Measurements from ENCODE around the gene PSMD14.
"Not testable (repeated sequence)": the region's sequence is repeated elsewhere in the genome, so short reads cannot be mapped to it uniquely, and the experiment has no call there.

The PSMD14 gene

DNA sequence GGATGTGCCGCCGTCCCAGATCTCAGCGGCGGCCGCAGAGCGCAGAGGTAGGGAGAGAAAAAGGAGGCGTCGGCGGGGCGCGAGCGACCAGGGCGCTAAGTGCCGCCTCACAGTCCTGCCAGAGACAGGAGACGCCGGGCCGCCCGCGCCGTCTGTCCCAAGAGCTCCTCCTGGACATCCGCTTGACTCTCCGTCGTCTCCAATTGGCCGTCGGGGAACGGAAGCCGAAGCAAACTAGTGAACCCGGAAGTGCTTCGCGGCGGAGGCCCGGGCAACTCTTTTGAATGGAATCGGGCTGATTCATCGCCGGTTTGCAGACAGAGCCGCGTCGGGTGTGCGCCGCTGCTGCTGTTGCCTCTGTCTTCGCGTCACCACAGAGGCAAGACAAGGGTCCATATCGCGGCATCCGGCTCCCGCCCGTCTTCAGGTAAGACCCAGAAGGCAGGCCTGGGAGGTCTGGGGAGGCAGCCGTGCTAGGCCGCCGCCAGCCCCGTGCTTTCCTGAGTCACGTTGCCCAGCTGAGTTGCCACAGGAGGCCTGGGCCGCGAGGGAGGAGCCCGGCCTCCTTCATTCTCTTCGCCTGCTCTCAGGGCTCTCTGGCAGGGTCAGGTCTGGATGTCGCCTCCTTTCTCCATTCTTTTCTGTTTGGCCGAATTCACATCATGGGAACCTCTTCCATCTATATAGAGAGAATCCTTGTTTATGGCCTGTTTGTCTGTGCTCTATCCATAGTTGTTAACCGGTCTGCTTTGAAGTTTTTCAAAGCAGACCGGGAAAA, at the start of gene PSMD14:
Gene PSMD14, plus strand, starts transcription at position 248 of the 778 bp plus-strand sequence. CDS start 10,401 bp downstream, outside the sequence.
- peak; percentile 90 to 93 for DNase-seq

GRCh38 chr2:161265874-161266273, 42.4 kb upstream of the PSMD14 start:
- DNase-seq = no peak

GRCh38 chr2:161269111-161269510, 39.1 kb upstream of the PSMD14 start:
- DNase-seq = no peak

GRCh38 chr2:161273038-161273760, 35.0 kb upstream of the PSMD14 start:
- DNase-seq = peak in 1 of 2 experiments; percentile 55

DNA sequence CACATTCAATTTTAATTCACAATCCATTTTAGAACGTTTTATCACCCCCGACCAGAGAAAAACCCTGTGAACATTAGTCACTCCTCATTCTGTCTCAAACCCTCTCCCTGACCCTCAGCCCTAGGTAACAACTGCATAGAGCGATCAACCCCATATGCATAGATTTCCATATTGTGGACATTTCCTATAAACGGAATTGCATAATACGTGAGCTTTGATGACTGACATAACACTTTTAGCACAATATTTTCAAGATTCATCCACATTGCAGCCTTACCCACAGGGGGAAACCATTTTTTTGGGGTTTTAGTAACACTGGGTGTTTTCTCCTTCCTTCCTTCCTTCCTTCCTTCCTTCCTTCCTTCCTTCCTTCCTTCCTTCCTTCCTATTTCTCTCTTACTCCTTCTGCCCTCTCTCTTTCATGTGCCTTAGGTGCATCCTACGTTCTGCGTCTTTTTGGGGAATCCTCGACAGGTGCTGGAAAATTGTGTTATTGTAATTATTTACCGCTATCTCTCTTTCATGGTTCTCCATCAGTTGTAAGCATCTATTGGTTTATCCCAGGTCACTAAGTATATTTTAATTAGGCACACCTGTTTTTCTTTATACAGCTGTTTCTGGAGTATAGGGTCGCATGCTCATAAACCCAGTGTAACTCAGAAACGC, 29.5 kb upstream of the PSMD14 start:
- DNase-seq = not testable (repeated sequence)

- DNase-seq = not testable (repeated sequence)
These were observed 28.9 kb upstream of the PSMD14 start for GRCh38 chr2:161279230-161279815.

GRCh38 chr2:161280906-161281323, 27.3 kb upstream of the PSMD14 start:
- not testable (repeated sequence) for DNase-seq

GRCh38 chr2:161281615-161282310, 26.5 kb upstream of the PSMD14 start:
- not testable (repeated sequence) for DNase-seq

DNA sequence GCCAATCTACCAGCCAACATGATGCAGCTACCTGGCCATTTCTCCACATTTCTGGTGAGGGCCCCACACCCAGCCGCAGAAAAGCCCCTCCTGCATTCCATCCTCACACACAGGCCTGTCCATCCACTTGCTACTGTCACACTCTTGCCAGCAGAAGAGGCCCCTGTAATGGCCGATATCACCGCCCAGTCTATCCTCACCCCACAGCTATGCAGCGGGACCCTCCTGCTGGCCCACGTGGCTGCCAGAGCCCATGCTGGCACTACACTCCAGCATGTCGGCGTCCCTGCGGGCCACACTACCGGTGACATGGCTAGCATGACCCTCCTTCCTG, 25.9 kb upstream of the PSMD14 start:
- not testable (repeated sequence) for DNase-seq

DNA sequence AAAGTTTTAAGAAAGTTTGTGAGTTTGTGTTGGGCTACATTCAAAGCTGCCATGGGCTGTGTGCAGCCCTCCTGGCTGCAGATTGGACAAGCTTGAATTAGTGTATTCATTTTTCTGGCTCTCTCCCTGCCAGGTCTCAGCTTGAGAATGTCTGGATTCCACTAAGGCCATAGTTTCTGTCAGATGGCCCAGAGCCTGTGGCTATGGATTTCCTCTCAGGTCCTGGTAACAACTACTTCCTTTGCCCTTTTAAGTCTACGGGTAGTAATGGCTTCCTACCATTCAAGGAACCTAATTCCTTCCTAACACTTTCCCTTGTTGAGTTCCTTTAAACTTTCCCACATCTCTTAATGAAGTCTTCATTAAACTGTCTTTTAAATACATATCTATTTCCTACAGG, 24.3 kb upstream of the PSMD14 start:
- DNase-seq = no peak

DNA sequence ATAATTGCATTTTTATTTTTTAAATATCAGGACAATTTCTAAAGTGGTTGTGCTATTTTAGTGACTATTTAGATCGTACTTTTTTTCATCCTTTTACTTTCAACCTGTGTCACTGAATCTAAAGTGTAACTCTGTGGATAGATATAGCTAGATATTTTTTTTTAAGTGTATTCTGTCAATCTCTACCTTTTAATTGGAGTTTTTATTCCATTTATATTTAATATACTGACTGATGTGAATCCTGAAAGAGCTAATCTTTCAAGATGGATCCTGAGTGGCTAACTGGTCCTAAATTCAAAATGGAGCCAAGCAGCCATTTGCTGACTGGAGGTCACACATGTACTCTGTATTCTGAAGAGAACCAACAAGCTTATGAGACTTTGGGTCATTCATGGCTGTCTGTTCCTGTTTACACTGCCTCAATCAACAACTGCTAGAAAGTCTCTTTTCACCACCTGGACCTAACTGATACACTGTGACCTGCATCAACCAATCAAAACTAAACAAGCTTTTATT, 4.6 kb upstream of the PSMD14 start:
- no peak for DNase-seq

DNA sequence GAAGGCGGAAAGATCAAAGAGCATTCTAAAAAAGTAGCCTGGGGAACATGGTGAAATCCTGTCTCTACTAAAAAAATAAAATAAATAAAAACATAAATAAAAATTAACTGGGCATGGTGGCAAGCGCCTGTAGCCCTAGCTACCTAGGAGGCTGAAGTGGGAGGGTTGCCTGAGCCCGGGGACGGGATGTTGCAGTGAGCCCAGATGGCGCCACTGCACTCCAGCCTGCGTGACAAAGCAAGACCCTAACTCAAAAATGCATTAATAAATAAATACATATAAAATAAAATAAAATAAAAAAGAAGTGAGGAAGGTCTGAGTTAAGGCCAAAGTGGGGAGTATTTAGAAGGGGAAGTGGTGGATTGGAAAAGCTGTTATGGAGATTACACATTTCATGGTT, 1.3 kb upstream of the PSMD14 start:
- no peak for DNase-seq

DNA sequence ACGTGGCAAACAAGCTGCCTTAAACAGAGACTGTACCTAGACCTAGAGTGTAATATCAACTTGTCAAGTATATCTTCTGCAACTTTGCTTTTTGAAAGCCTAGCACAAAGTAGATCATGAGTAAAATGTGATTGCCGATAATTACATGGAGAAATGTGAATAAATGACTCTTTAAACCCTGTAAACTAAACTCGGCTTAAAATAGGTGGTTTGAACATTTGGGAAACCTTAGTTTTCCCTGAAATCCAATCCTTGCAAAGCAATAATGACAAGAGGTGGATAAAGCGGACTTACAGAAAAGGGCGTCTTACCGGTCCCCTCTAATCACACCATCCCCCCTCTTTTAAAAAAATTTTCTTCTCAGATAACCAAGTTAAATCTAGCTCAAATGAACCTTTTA, 549 bp upstream of the PSMD14 start:
- DNase-seq = no peak

- no peak for DNase-seq
These were observed 4.8 kb downstream of the PSMD14 start for GRCh38 chr2:161312996-161313395.

DNA sequence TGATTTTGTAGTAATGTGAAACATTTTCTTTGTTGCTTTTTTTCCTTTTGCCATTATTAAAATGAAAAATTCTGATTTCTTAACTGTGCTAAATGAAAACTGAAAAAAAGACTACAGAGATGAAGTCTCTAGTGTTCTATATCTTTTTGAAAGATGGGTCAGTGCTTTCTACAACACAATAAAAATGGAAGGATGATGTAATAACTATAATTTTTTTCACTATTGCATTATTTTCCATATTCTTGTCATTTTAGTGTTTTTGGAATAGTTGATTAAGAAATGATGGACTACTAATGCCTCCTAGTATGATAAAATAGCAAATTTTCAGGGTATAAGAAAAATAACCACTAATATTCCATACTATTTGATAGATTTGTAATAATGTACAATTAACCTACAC, 7.2 kb downstream of the PSMD14 start:
- DNase-seq = no peak

DNA sequence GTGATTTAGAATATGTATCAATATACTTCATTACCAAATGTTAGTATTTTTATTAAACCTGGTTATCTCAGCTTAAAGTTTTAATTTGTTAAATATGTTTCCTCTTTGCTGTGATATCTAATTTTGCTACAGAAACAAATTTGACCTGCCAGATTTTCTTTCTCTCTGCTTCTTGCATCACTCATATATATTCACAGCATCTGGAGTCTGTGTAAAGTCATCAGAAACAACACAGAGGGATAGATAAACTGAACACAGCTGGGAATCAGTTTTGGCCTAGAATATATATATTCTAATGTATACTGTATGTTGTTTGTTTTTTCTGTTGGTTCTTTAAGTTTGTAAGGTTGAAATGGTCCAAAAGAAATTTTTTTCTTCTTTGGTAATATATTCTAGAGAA, 8.5 kb downstream of the PSMD14 start:
- DNase-seq = no peak

GRCh38 chr2:161321944-161322648, 13.9 kb downstream of the PSMD14 start:
- DNase-seq = no peak

GRCh38 chr2:161324876-161325275, 16.7 kb downstream of the PSMD14 start:
- DNase-seq = no peak

DNA sequence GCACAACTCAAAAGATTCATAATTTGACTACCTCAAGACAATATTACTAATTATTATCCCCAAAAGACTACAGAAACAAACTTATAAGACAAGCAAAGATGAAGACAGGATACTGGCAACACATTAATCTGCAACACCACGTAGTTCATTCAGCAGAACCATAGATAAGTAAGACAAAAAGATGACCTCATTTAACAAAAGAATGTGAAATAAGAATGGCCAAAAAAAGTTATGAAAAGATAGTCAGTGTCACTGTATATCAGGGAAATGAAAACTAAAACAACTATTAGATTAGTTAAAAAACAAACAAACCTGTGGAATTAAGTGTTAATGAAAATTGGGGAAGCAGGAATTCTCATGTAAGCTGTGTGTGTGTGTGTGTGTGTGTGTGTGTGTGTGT, 19.4 kb downstream of the PSMD14 start:
- no peak for DNase-seq

DNA sequence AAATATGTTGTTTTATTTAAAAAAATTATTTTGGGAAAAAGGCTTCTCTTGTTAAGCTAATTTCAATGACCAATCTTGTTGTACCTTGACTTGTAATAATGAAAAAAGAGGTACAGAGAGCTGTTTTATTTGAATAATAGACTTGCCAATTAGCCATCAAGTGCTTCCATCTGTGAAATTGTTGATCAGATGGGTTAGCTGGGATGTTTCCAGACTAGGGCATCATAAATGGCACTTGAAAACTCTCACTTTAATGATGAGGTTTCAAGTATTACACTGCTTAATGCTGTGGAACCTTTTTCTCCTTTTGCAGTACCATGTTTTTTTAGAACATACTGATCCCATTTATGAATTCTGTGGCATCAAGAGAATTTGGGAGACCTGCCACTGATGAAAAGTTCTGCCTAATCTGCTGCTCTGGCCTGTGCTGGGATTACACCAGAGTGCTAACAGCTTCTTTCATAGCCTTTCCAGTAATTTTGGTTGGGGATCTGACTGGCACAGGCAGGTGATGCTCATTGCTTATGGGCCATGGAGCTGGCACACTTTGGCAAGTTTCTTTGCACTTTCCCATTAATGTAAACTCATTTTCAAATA, 24.2 kb downstream of the PSMD14 start:
- no peak for DNase-seq

DNA sequence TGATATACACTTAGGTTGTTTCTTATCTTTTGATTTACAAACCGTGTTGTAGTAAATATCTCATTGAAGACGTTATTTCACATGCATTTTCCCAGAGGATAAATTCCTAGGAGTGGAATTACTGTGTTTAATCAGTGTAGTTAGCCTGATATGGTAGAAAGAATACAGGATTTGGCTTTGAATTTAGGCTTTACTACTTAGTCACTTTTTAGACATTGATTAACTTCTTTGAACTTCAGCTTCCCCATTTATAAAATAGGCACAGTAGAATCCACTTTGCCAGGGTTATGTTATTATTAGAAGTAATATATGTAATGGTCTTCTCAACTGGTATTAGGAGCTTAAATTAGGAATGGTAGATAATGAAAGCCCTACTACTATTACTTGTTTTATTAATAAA, 27.4 kb downstream of the PSMD14 start:
- DNase-seq = no peak

All from SW 1271 (cell line).